GM13976 (cell line): ENCODE measurements around the gene TMEM205.

Experiments used
- DNase-seq: peaks from one replicate; pipeline ENCODE4 v3.0.0; 2012; ENCODE audit warnings: low spot score
- CTCF ChIP-seq: IDR thresholded peaks from 2 replicates; pipeline ENCODE4 v1.5.1; 2012; ENCODE audit warnings: borderline replicate concordance, mild to moderate bottlenecking; ENCODE audit not compliant: insufficient read depth; ENCODE audit errors: extremely low read depth, missing control alignments, control extremely low read depth
- in situ Hi-C: fragments of 300-500 bp; cut with MboI; formaldehyde crosslinking; loops from one replicate; pipeline ENCODE4 v1.12.0; 2022; ENCODE audit warnings: low sequenced_read_pairs, mixed read lengths, inconsistent platforms; ENCODE audit not compliant: unreplicated experiment

The TMEM205 gene

GRCh38 chr19:11377237-11377636 is 31.2 kb upstream of the TMEM205 start:
- DNase-seq: peak; percentile 66
- TF ChIP-seq CTCF: no peak
- in situ Hi-C loops: no loop called here

DNA sequence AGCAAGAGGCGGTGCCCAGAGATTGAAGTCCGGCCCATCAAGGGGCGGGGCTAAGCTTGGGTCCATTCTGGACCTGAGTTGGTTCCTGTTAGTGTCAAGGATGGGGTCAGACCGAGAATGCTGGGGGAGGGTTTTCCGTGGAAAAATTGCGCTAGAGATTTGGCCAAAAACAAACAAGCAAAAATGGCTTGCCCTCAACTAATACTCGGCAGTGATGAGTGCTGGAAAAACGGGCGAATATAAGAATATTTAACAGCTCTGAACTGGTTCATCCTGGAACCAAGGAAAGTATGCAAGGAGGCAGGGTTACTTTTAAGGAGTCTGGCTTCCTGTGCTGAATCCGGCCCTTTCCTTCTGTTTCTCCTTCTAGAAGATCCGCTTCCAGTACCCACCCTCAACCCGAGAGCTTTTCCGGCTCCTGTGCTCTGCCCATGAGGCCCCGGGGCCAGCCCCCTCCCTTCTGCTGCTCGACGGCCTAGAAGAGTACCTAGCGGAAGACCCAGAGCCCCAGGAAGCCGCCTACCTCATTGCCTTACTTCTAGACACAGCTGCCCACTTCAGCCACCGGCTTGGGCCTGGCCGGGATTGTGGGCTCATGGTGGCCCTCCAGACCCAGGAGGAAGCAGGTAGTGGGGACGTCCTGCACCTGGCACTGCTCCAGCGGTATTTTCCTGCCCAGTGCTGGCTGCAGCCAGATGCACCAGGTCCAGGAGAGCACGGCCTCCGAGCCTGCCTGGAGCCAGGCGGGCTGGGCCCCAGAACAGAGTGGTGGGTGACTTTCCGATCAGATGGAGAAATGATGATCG is 29.3 kb upstream of the TMEM205 start:
- peak; percentile 77 for DNase-seq
- TF ChIP-seq CTCF: no peak
- in situ Hi-C loops: no loop called here

- DNase-seq: peak; percentile 98
- no peak for TF ChIP-seq CTCF
- in situ Hi-C loops: no loop called here
These were observed 28.5 kb upstream of the TMEM205 start, which contains the start of gene SWSAP1 for GRCh38 chr19:11374433-11375142. Gene SWSAP1 (plus strand): TSS chr19:11374666. CDS start chr19:11374681, 15 bp downstream.

- in situ Hi-C loops: no loop called here
- no peak for TF ChIP-seq CTCF
- peak; percentile 41 for DNase-seq
These were observed 27.9 kb upstream of the TMEM205 start for GRCh38 chr19:11373885-11374432.

GRCh38 chr19:11373166-11373884 is 27.3 kb upstream of the TMEM205 start:
- TF ChIP-seq CTCF: no peak
- in situ Hi-C loops: no loop called here
- DNase-seq: no peak

GRCh38 chr19:11370744-11371143 is 24.7 kb upstream of the TMEM205 start:
- in situ Hi-C loops: no loop called here
- no peak for TF ChIP-seq CTCF
- DNase-seq: no peak
